ENCODE measurements around the gene TIMM21. TPM values are rescaled to one million over a fixed set of nuclear protein-coding genes. Genes with fewer than 3 reads are reported as not detected.

The TIMM21 gene
- total RNA-seq, 1 donor from 2014 or later: 27.0 TPM

DNA sequence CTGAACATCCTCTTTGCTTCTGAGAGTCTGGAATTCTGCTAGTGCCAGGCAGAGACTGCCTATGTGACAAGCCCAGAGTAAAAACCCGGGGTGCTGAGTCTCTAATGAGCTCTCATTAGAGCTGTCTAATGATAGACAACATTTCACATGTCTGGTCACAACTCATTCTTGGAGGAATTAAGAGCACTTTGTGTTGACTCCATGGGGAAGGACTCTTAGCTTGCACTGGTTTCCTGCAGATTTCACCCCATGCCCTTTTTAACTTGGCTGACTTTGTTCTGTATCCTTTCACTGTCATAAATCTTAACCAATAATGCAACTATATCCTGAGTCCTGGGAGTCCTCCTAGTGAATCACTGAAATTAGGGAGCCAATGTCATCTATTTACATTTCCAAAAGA is 34.2 kb upstream of the TIMM21 start:
- no peak for DNase-seq (ENCODE audit: low read depth)
- Histone ChIP-seq H3K4me3 (ENCODE audit: low read depth, low read length) (no peak overlapping the region), H3K27me3 (ENCODE audit: control insufficient read depth, insufficient read depth, low read length) (no peaks in the 10 kb centered on the region), H3K36me3 (ENCODE audit: control insufficient read depth, insufficient read depth, low read length) (no peaks in the 10 kb centered on the region)
- TF ChIP-seq, protein P1, sequence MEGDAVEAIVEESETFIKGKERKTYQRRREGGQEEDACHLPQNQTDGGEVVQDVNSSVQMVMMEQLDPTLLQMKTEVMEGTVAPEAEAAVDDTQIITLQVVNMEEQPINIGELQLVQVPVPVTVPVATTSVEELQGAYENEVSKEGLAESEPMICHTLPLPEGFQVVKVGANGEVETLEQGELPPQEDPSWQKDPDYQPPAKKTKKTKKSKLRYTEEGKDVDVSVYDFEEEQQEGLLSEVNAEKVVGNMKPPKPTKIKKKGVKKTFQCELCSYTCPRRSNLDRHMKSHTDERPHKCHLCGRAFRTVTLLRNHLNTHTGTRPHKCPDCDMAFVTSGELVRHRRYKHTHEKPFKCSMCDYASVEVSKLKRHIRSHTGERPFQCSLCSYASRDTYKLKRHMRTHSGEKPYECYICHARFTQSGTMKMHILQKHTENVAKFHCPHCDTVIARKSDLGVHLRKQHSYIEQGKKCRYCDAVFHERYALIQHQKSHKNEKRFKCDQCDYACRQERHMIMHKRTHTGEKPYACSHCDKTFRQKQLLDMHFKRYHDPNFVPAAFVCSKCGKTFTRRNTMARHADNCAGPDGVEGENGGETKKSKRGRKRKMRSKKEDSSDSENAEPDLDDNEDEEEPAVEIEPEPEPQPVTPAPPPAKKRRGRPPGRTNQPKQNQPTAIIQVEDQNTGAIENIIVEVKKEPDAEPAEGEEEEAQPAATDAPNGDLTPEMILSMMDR (IDR thresholded peaks at IDR 0.05; ENCODE audit: insufficient read depth, low read length, poor library complexity, severe bottlenecking): no peak

DNA sequence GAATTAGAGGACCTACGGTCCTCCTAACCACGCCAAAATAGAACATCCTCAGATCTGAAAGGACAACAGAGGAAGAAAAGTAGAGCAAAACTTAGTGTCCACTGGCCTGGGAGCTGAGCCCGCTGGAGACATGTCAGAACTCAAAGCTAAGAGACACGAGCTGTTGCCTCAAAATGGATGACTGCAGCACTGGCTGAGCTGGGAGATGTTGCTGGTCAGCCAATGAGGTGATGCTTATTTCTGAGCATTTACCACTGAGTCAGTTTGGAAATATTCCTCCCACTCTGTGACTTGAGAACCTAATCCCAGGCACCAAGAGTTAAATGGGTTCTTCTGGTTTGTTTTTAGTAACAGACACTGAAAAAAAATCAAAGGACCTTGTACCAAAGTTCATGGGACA is 33.3 kb upstream of the TIMM21 start:
- DNase-seq (ENCODE audit: low read depth): peak; percentile 4
- no peaks in the 10 kb centered on the region for H3K27me3 ChIP-seq (ENCODE audit: control insufficient read depth, insufficient read depth, low read length)
- H3K4me3 ChIP-seq (ENCODE audit: low read depth, low read length): no peak overlapping the region
- TF ChIP-seq, protein P1 (IDR thresholded peaks at IDR 0.05; ENCODE audit: insufficient read depth, low read length, poor library complexity, severe bottlenecking): no peak
- no peaks in the 10 kb centered on the region for H3K36me3 ChIP-seq (ENCODE audit: control insufficient read depth, insufficient read depth, low read length)

DNA sequence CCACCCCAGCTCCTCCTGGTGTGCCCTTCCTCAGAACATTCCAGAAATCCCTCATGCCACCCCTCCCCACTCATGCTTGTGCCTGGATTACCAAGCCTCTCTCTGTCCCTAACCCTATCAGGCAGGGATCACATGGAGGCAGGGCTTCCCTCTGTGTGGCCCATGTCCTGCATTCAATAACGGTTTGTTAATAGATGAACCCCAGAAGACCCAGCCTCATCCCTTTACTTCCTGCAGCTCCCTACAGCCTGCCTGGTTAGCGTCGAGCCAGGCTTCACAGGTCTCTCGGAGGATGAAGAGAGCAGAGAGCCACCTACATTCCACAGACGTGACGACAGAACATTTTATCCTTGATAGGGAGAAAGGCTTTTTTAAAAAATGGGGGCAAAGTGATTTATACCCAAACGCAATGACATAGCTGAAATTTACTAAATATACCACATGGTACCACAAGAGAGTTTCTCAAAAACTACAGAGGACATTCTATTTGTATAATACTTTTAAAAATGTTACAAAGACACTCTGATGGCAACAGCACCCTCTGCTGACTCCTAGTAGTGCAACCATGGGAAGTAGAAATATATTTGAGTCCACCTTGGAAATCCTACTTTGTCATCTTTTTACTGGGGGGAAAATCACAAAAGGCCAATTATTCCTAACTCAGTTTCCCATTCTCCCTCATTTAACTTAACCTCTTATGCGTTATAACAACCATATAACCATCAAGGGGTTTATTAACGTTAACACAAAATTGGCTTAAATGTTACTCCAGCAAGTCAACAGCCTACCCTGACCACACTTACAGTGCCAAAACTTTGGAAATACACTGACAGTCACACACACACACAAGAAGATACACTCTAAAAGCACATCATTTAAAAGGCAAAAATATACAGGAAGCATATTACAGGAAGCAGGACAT is 31.4 kb upstream of the TIMM21 start:
- TF ChIP-seq, protein P1 (IDR thresholded peaks at IDR 0.05; ENCODE audit: insufficient read depth, low read length, poor library complexity, severe bottlenecking): peak; percentile 68
- no peak for DNase-seq (ENCODE audit: low read depth)
- Histone ChIP-seq H3K27me3 (ENCODE audit: control insufficient read depth, insufficient read depth, low read length) (no peaks in the 10 kb centered on the region), H3K4me3 (ENCODE audit: low read depth, low read length) (no peak overlapping the region), H3K36me3 (ENCODE audit: control insufficient read depth, insufficient read depth, low read length) (no peaks in the 10 kb centered on the region)

DNA sequence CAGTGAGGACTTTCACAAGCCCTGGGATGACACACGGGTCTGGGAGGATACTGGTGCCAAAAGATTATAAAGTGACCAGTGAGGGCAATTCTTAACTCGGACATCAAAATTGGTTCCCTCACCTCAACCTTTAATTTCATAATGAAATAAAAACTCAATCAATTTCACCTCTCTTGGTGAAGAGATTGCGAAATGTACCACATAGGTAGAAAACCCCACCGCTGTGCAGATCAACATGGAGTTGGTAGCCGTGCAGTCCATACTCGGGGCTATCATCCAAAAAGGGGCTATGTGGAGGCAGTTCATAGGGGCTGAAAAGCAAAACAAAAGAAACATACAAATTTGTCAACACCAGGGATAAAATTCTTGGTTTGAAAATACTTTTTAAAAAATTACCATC is 25.1 kb upstream of the TIMM21 start:
- no peak overlapping the region for H3K4me3 ChIP-seq (ENCODE audit: low read depth, low read length)
- no peaks in the 10 kb centered on the region for H3K36me3 ChIP-seq (ENCODE audit: control insufficient read depth, insufficient read depth, low read length)
- TF ChIP-seq, protein P1 (IDR thresholded peaks at IDR 0.05; ENCODE audit: insufficient read depth, low read length, poor library complexity, severe bottlenecking): no peak
- DNase-seq (ENCODE audit: low read depth): no peak
- H3K27me3 ChIP-seq (ENCODE audit: control insufficient read depth, insufficient read depth, low read length): no peaks in the 10 kb centered on the region

DNA sequence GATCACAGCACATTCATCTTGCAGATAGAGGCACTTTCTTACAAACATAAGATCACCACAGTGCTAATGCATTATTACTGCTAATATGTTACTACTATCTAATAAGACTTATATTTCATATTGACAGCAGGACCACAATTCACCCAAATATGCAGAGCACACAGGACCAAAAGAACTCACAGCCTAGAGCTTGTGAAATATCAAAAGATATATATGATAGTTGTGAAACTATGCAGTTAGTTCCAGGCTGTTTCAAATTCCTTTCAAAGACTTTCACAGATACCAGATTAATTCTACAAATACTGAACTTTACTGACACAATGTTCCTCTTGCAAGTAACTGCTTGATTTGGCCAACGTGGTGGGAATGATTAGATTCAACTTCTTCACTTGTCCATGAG is 23.7 kb upstream of the TIMM21 start:
- Histone ChIP-seq H3K4me3 (ENCODE audit: low read depth, low read length) (no peak overlapping the region), H3K36me3 (ENCODE audit: control insufficient read depth, insufficient read depth, low read length) (no peaks in the 10 kb centered on the region), H3K27me3 (ENCODE audit: control insufficient read depth, insufficient read depth, low read length) (no peaks in the 10 kb centered on the region)
- TF ChIP-seq, protein P1 (IDR thresholded peaks at IDR 0.05; ENCODE audit: insufficient read depth, low read length, poor library complexity, severe bottlenecking): no peak
- no peak for DNase-seq (ENCODE audit: low read depth)
